Right lobe of liver (tissue), 6 donors: ENCODE measurements around the gene TMUB1. TPM values are rescaled to one million over a fixed set of nuclear protein-coding genes. Genes with fewer than 3 reads are reported as not detected.

Source experiments
- ATAC-seq, 4 donors: fragments of 200-7000 bp; cut with Tn5 transposase; one replicate each; pipeline ENCODE4 v1.9.1; 2020; ENCODE audit warnings: mild to moderate bottlenecking in 4 of 4, moderate library complexity in 4 of 4
- DNase-seq, 3 donors: peaks; one replicate each; pipeline ENCODE4 v3.0.0-alpha.2; 2020
- H3K27ac ChIP-seq, 3 donors: fragments of 200-600 bp; one replicate each; pipeline ENCODE4 v1.8.0; 2022
- H3K27me3 ChIP-seq, 2 donors: fragments of 200-600 bp; one replicate each; pipeline ENCODE4 v1.8.0; 2022
- H3K36me3 ChIP-seq, 4 donors: fragments of 200-600 bp; sonication (generic) in 1 of 4; one replicate each; pipeline versions ENCODE4 v1.5.1 to v1.8.0; 2017 to 2022; ENCODE audit warnings: control low read depth in 1 of 4
- H3K4me1 ChIP-seq, 4 donors: fragments of 200-600 bp; sonication (generic) in 1 of 4; one replicate each; pipeline versions ENCODE4 v1.5.1 to v1.8.0; 2017 to 2022; ENCODE audit warnings: control low read depth in 1 of 4
- H3K4me3 ChIP-seq, 3 donors: fragments of 200-600 bp; one replicate each; pipeline ENCODE4 v1.8.0; 2022
- H3K9me3 ChIP-seq, 4 donors: fragments of 200-600 bp; sonication (generic) in 1 of 4; one replicate each; pipeline versions ENCODE4 v1.5.1 to v1.8.0; 2017 to 2022; ENCODE audit warnings: control low read depth in 1 of 4
- CTCF ChIP-seq, 4 donors: fragments of 200-600 bp in 3 of 4; fragments of 450-650 bp in 1 of 4; IDR thresholded peaks; one replicate each; pipeline versions ENCODE4 v1.5.1 to v1.8.0; 2016 to 2022; ENCODE audit warnings: antibody characterized with exemption in 4 of 4, mild to moderate bottlenecking in 2 of 4
- POLR2A ChIP-seq: fragments of 450-650 bp; IDR thresholded peaks from one replicate; pipeline ENCODE4 v1.6.1; 2017; ENCODE audit warnings: antibody characterized with exemption, mild to moderate bottlenecking
- WGBS: methylation state at CpG from one replicate; pipeline ENCODE4 v1.1.6; 2018; ENCODE audit warnings: low coverage, low lambda C conversion rate; ENCODE audit not compliant: insufficient coverage; ENCODE audit errors: missing lambda C conversion rate; 5-methylcytosine and 5-hydroxymethylcytosine counted together
- intact Hi-C, 2 donors: fragments of 100-400 bp; cut with DNase I; formaldehyde crosslinking; loops; one replicate each; pipeline versions ENCODE4 v1.11.2 to v1.14.1; 2022
- total RNA-seq, 6 experiments: library from RNA; depleted of rRNA in 2 of 6; stranded (reverse); fragments of >200 nt in 2 of 6; fragmentation: NEBNext Ultra II Directional in 3 of 6; extraction: Animal tissue kit (Norgen Biotek cat#: 25700) in 3 of 6; gene quantifications; one replicate each; pipeline versions ENCODE4 v1.1.0 to v1.2.4, GENCODE V29; 2016 to 2023
- donor health status: DM: no; HTN: yes; CAD: no.
- donor health status: DM: no; HTN: no; CAD: no.
- donor health status: DM: no; HTN: no; CAD: no.
- donor health status: DM: no; HTN: yes; CAD: no.
- donor health status: DM: no; HTN: yes; CAD: no.

TMUB1 gene
- total RNA-seq, 6 experiments from 2014 or later = 27.7 to 63.1 (median 41.8) TPM

- H3K36me3 ChIP-seq = no peaks in the 10 kb centered on the region
- H3K27me3 ChIP-seq = no peaks in the 10 kb centered on the region
- 10% methylated on average over 23 of the region's 30 CpGs for WGBS
- ATAC-seq (peak; percentile 8 to 42 (median 30)), DNase-seq (peak; percentile 69 to 81 (median 75))
- H3K9me3 ChIP-seq = no peaks in the 10 kb centered on the region
- peaks cover 0 to 40% (median 20%) of the 10 kb centered on the region in 4 donors for H3K4me1 ChIP-seq
- intact Hi-C loops = no loop called here
- TF ChIP-seq POLR2A (peak; percentile 12), CTCF (IDR thresholded peaks at IDR 0.05) (no peak)
- peak overlapping the region in 2 of 3 donors; percentile 71 to 73 for H3K4me3 ChIP-seq
- peak overlapping the region; percentile 68 to 84 (median 79) for H3K27ac ChIP-seq
These were observed 5.8 kb upstream of the TMUB1 start for GRCh38 chr7:151088856-151089699.

DNA sequence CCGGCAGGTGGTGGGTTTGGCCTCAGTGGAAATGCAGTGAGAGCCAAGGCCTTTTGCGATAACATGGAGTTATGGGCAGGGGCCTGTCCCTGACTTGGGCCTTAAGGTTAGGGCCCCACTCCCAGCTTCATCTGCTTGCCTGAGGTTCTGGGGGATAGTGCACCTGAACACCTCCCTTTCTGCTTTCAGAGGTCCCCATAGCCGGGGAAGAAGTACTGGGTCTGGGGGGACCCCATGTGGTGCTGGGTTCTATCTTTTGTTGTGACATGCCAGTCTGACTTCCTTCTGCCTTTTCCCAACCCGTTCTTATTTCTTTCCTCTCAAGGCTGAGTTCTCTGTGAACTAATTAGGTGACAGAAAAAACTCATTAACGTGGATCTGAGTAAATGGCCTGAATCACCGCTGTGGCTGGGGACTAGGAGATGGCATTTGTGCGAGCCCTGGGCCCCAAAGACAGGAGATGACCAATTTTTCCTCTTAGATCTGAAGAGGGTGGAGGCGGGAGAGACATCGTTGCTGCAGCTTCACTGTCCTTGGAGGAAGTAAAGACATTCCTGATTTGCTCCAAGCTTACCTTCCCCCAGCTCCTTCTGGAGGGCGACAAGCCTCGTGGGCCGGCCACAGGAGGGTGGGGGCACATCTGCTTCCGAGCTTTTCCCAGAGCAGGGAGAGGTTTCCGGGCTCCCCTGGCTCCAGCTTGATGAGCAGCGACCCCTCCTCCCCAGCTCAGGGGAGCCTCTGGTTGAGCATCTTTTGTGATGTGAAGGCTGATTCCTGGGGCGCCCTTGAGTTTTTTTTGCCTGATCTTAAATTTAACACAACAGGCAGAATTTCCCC is 4.9 kb upstream of the TMUB1 start:
- Histone ChIP-seq H3K9me3 (no peaks in the 10 kb centered on the region), H3K27ac (peak overlapping the region; percentile 68 to 84 (median 79)), H3K4me1 (peaks cover 0 to 45% (median 20%) of the 10 kb centered on the region in 4 donors), H3K4me3 (peak overlapping the region; percentile 71 to 80 (median 73)), H3K36me3 (no peaks in the 10 kb centered on the region), H3K27me3 (no peaks in the 10 kb centered on the region)
- ATAC-seq = no peak
- DNase-seq = no peak
- WGBS = 23% methylated on average over 8 of the region's 16 CpGs
- TF ChIP-seq POLR2A (no peak), CTCF (IDR thresholded peaks at IDR 0.05) (no peak)
- intact Hi-C loops = no loop called here

- H3K4me1 ChIP-seq = peaks cover 0 to 47% (median 20%) of the 10 kb centered on the region in 4 donors
These were observed 4.1 kb upstream of the TMUB1 start for GRCh38 chr7:151087245-151088018.

More at GRCh38 chr7:151087245-151088018, 4.1 kb upstream of the TMUB1 start:
- H3K36me3 ChIP-seq = no peaks in the 10 kb centered on the region
- intact Hi-C loops = no loop called here
- H3K4me3 ChIP-seq = peak overlapping the region; percentile 71 to 80 (median 73)
- peak; percentile 83 to 85 (median 85) for DNase-seq
- peak overlapping the region; percentile 68 to 84 (median 79) for H3K27ac ChIP-seq
- 0% methylated on average over 4 of the region's 70 CpGs for WGBS
- H3K27me3 ChIP-seq = no peaks in the 10 kb centered on the region
- peak; percentile 44 to 71 (median 65) for ATAC-seq
- H3K9me3 ChIP-seq = no peaks in the 10 kb centered on the region
- TF ChIP-seq CTCF (IDR thresholded peaks at IDR 0.05) (peak; percentile 23 to 50 (median 36)), POLR2A (peak; percentile 89)
